Naive B cell (primary cell): ENCODE data around the gene CUTA. TPM values are rescaled to one million over a fixed set of nuclear protein-coding genes. Genes with fewer than 3 reads are reported as not detected.
"Not testable (repeated sequence)": the region's sequence is repeated elsewhere in the genome, so short reads cannot be mapped to it uniquely, and the experiment has no call there.

ENCODE experiments used
- ATAC-seq, 2 donors: fragments of 150-1000 bp; cut with Tn5 transposase; 2 replicates each; pipeline ENCODE4 v1.10.0; 2021; ENCODE audit warnings: low read depth in 2 of 2, mild to moderate bottlenecking in 2 of 2, moderate library complexity in 2 of 2
- DNase-seq: peaks from one replicate; pipeline ENCODE4 v3.0.0; 2022
- H3K27ac Mint-ChIP-seq, 6 donors: one replicate each; pipeline ENCODE4 v1.8.0; 2020 to 2022; ENCODE audit warnings: mild to moderate bottlenecking in 6 of 6, mixed read lengths in 6 of 6, moderate library complexity in 5 of 6, inconsistent platforms in 2 of 6
- H3K27me3 Mint-ChIP-seq, 3 donors: one replicate each; pipeline ENCODE4 v1.8.0; 2021 to 2022; ENCODE audit warnings: mixed read lengths in 3 of 3, mild to moderate bottlenecking in 1 of 3
- H3K36me3 Mint-ChIP-seq, 2 donors: one replicate each; pipeline ENCODE4 v1.8.0; 2020 to 2022; ENCODE audit warnings: mixed read lengths in 2 of 2, inconsistent platforms in 1 of 2, mild to moderate bottlenecking in 1 of 2
- H3K4me1 Mint-ChIP-seq, 3 donors: one replicate each; pipeline ENCODE4 v1.8.0; 2020 to 2022; ENCODE audit warnings: mixed read lengths in 3 of 3, inconsistent platforms in 1 of 3, mild to moderate bottlenecking in 1 of 3, moderate library complexity in 1 of 3
- H3K4me3 Mint-ChIP-seq, 8 donors: one replicate each; pipeline ENCODE4 v1.8.0; 2020 to 2022; ENCODE audit warnings: mild to moderate bottlenecking in 8 of 8, mixed read lengths in 8 of 8, moderate library complexity in 8 of 8, inconsistent platforms in 2 of 8
- H3K9me3 Mint-ChIP-seq, 7 donors: one replicate each; pipeline ENCODE4 v1.8.0; 2020 to 2022; ENCODE audit warnings: mixed read lengths in 7 of 7, mild to moderate bottlenecking in 5 of 7, inconsistent platforms in 2 of 7, moderate library complexity in 1 of 7
- polyA plus RNA-seq, 6 donors: library from polyadenylated mRNA; unstranded; fragments of 300-500 nt; fragmentation: Illumina TruSeq; gene quantifications; one replicate each; pipeline ENCODE4 v1.2.3, GENCODE V29; 2021; ENCODE audit warnings: low read depth in 6 of 6

CUTA gene
- polyA plus RNA-seq, 6 donors from 2014 or later = 237 to 281 (median 263) TPM

GRCh38 chr6:33375143-33375671 is 42.7 kb downstream of the CUTA start:
- Mint-ChIP-seq H3K4me3 (no peak overlapping the region), H3K4me1 (no peaks in the 10 kb centered on the region), H3K27me3 (no peaks in the 10 kb centered on the region), H3K27ac (peak overlapping the region in 1 of 6 donors; percentile 79), H3K36me3 (no peaks in the 10 kb centered on the region), H3K9me3 (no peaks in the 10 kb centered on the region)
- ATAC-seq (no peak), DNase-seq (no peak)

GRCh38 chr6:33373960-33374910 is 43.7 kb downstream of the CUTA start:
- ATAC-seq = no peak
- Mint-ChIP-seq H3K4me1 (no peaks in the 10 kb centered on the region), H3K9me3 (no peaks in the 10 kb centered on the region), H3K36me3 (no peaks in the 10 kb centered on the region), H3K27ac (peak overlapping the region in 2 of 6 donors; percentile 19 to 68), H3K4me3 (no peak overlapping the region), H3K27me3 (no peaks in the 10 kb centered on the region)
- DNase-seq = no peak

- Mint-ChIP-seq H3K36me3 (no peaks in the 10 kb centered on the region), H3K27ac (no peak overlapping the region), H3K27me3 (no peaks in the 10 kb centered on the region), H3K9me3 (no peaks in the 10 kb centered on the region), H3K4me1 (no peaks in the 10 kb centered on the region), H3K4me3 (no peak overlapping the region)
- DNase-seq = no peak
- no peak for ATAC-seq
These were observed 45.3 kb downstream of the CUTA start for GRCh38 chr6:33372526-33373123.

GRCh38 chr6:33371901-33372300 is 46.0 kb downstream of the CUTA start:
- not testable (repeated sequence) for H3K27ac Mint-ChIP-seq, H3K27me3 Mint-ChIP-seq, DNase-seq, ATAC-seq, H3K4me1 Mint-ChIP-seq, H3K4me3 Mint-ChIP-seq, H3K9me3 Mint-ChIP-seq, H3K36me3 Mint-ChIP-seq

- H3K36me3 Mint-ChIP-seq, H3K27ac Mint-ChIP-seq, H3K4me3 Mint-ChIP-seq, ATAC-seq, H3K9me3 Mint-ChIP-seq, DNase-seq, H3K4me1 Mint-ChIP-seq, H3K27me3 Mint-ChIP-seq: not testable (repeated sequence)
These were observed 50.2 kb downstream of the CUTA start for GRCh38 chr6:33367715-33368025.

GRCh38 chr6:33367009-33367714 is 50.7 kb downstream of the CUTA start:
- H3K9me3 Mint-ChIP-seq = no peaks in the 10 kb centered on the region
- no peak for ATAC-seq
- DNase-seq = no peak
- no peak overlapping the region for H3K4me3 Mint-ChIP-seq
- no peak overlapping the region for H3K27ac Mint-ChIP-seq
- H3K4me1 Mint-ChIP-seq = peaks cover 0 to 5% (median 0%) of the 10 kb centered on the region in 3 donors
- H3K27me3 Mint-ChIP-seq = no peaks in the 10 kb centered on the region
- H3K36me3 Mint-ChIP-seq = no peaks in the 10 kb centered on the region

Other genes starting within 250 kb of the CUTA start
- under 1 TPM in 2 of 6 donors, not detected in 4; 0.09 to 0.30 TPM for gene COL11A2, start 225.6 kb downstream of the CUTA start, polyA plus RNA-seq
- 10 to 100 TPM in 1 of 6 donors, 1 to 10 TPM in 5; 2.2 to 10.8 (median 7.4) TPM for gene RXRB, start 217.4 kb downstream of the CUTA start, polyA plus RNA-seq
- gene SLC39A7, start 217.2 kb downstream of the CUTA start, polyA plus RNA-seq = 10 to 100 TPM; 15.6 to 26.0 (median 17.6) TPM
- 10 to 100 TPM; 13.8 to 24.1 (median 21.6) TPM for gene HSD17B8, start 213.5 kb downstream of the CUTA start, polyA plus RNA-seq
- 10 to 100 TPM in 1 of 6 donors, 1 to 10 TPM in 5; 2.8 to 12.1 (median 7.4) TPM for gene RING1, start 209.6 kb downstream of the CUTA start, polyA plus RNA-seq
- 10 to 100 TPM in 5 of 6 donors, 1 to 10 TPM in 1; 5.3 to 18.9 (median 14.4) TPM for gene VPS52, start 146.2 kb downstream of the CUTA start, polyA plus RNA-seq
- gene RPS18, start 146.0 kb downstream of the CUTA start, polyA plus RNA-seq = over 10,000 TPM in 1 of 6 donors, 1,000 to 10,000 TPM in 5; 6,561 to 10,092 (median 8,290) TPM
- gene B3GALT4, start 141.0 kb downstream of the CUTA start, polyA plus RNA-seq = 10 to 100 TPM; 18.3 to 31.6 (median 22.2) TPM
- gene WDR46, start 128.9 kb downstream of the CUTA start, polyA plus RNA-seq = 10 to 100 TPM; 50.5 to 78.0 (median 59.3) TPM
- gene PFDN6, start 128.5 kb downstream of the CUTA start, polyA plus RNA-seq = 10 to 100 TPM; 29.4 to 47.8 (median 41.3) TPM
- gene RGL2, start 119.2 kb downstream of the CUTA start, polyA plus RNA-seq = 10 to 100 TPM; 15.5 to 39.0 (median 17.2) TPM
- gene TAPBP, start 104.0 kb downstream of the CUTA start, polyA plus RNA-seq = 100 to 1,000 TPM; 450 to 564 (median 508) TPM
- gene ZBTB22, start 100.4 kb downstream of the CUTA start, polyA plus RNA-seq = 10 to 100 TPM; 19.2 to 29.9 (median 23.8) TPM
- 100 to 1,000 TPM in 3 of 6 donors, 10 to 100 TPM in 3; 61.4 to 140 (median 102) TPM for gene DAXX, start 95.1 kb downstream of the CUTA start, polyA plus RNA-seq
- gene KIFC1, start 26.3 kb downstream of the CUTA start, polyA plus RNA-seq = under 1 TPM in 3 of 6 donors, not detected in 3; 0.36 to 0.45 (median 0.36) TPM
- gene PHF1, start 7.1 kb downstream of the CUTA start, polyA plus RNA-seq = 10 to 100 TPM; 48.9 to 82.3 (median 55.5) TPM
- 1 to 10 TPM in 1 of 6 donors, under 1 TPM in 4, not detected in 1; 0.25 to 1.9 (median 0.48) TPM for gene SYNGAP1, start 2.0 kb upstream of the CUTA start, polyA plus RNA-seq
- gene ZBTB9, start 36.5 kb upstream of the CUTA start, polyA plus RNA-seq = 1 to 10 TPM; 4.8 to 9.7 (median 7.0) TPM
- 10 to 100 TPM; 11.7 to 22.6 (median 13.6) TPM for gene BAK1, start 162.2 kb upstream of the CUTA start, polyA plus RNA-seq
- 1 to 10 TPM in 4 of 6 donors, under 1 TPM in 2; 0.22 to 6.4 (median 1.7) TPM for gene ITPR3, start 203.2 kb upstream of the CUTA start, polyA plus RNA-seq